ENCODE results near the gene DLG5.

DLG5 gene

DNA sequence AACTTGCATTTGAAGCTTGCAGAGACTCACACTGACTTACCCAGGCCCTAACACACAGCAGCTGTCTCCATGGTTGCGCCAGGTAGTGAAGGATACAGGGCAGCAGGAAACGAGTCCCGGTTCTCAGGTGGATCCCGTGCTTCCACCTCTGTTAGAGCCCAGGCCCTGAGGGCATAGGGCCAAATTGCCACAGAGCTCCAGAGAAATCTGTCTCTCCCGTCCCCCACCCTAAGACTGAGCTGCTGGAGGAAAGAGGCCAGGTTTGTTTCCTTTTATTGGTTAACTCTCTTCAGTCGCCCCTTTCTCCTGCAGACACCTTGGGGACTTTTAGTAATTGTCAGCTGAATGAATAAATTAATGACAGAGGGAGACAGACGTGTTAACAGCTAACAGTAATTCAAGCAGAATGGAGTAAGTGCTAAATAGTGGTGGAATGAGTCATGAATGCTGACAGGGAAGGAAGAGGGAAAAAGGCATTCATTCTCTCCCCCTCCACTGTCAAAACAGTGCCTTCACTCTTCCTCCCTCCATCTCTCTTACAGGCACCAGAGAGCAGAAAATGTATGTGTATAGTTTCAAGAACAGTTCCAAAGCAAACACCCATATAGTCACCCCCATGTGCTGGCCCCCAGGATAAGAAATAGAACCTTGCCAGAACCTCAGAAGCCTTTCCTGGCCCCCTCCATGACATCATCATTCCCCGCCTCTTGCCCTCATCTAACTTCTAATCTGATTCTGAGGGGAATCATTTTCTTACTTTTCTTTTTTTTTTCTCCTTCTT, 16.8 kb upstream of the DLG5 start:
- DNase-seq (ENCODE audit: low read depth in 2 of 2) = no peak

DNA sequence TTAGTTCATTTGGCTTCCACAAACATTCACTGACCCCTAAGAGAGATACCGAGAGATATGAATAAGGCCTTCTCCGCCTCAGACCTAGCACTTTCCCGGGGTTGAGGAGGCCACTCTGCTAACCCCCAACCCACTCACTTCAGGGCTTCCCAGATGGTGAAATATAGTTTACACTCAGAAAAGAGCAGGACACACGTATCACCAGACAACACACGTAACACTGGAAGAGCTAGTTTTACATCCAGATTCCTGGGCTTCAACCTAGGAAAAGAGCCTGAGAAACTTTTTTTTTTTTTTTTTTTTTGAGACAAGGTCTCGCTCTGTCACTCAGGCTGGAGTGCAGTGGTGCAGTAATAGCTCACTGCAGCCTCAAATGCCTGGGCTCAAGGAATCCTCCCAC, 15.2 kb upstream of the DLG5 start:
- DNase-seq (ENCODE audit: low read depth in 2 of 2) = no peak

DNA sequence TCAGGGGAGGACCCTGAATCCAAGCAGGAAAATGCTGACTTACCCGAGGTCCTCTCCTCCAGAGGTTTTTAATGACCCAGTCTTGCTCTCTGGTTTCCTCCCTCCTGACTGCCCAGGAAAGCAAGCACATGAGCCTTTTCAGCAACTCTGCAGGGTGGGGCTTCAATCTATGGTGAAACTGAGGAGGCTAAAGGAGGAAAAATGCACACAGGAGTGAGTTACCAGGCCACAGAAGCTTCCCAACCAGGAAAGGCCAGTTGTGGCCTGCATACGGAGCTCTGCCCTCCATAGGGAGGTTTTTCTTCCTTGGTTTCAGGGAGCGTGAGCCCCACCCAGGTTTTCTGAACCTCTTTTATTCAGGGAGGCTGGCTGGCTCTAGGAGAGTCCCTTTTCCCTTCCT, 14.1 kb upstream of the DLG5 start:
- no peak for DNase-seq (ENCODE audit: low read depth in 2 of 2)

DNA sequence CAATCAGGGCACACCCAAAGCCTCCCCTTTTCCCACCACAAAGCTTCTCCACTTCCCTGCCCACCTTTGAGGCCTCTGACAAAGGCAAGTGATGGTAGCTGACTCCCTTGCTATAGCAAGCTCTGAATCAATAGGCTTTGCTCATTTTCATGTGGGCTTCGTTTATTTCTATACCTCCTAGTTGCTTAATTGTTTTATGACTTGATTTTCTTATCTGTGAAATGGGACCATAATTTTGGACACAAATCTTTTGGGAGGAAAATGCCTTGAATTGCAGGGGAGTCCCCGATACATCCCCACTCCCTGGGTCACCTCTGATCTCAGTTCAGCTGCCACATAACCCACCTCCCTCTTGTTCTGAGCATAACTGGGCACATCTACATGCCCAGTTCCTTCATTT, 13.7 kb upstream of the DLG5 start:
- DNase-seq (ENCODE audit: low read depth in 2 of 2) = no peak

DNA sequence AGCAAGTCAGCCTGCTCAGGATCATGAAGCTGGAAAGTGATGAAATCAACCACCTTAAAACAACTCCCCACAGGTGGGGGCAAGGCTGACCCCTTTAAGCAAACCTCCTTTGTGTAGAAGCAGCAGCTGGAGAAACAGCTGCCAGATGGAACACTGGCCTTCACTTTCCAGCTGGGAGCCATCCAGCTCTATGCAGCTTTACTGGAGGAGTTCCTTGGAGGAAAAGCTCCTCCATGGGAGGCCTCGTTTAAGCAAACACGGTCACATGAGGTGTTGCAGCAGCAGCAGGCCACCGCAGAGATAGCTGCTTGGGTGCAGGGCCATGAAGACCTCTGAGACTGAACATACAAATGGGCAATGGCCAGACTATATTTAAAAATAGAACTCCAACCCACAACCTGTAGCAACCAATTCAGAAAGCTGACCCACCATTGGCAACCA, 13.0 kb upstream of the DLG5 start:
- no peak for DNase-seq (ENCODE audit: low read depth in 2 of 2)

DNA sequence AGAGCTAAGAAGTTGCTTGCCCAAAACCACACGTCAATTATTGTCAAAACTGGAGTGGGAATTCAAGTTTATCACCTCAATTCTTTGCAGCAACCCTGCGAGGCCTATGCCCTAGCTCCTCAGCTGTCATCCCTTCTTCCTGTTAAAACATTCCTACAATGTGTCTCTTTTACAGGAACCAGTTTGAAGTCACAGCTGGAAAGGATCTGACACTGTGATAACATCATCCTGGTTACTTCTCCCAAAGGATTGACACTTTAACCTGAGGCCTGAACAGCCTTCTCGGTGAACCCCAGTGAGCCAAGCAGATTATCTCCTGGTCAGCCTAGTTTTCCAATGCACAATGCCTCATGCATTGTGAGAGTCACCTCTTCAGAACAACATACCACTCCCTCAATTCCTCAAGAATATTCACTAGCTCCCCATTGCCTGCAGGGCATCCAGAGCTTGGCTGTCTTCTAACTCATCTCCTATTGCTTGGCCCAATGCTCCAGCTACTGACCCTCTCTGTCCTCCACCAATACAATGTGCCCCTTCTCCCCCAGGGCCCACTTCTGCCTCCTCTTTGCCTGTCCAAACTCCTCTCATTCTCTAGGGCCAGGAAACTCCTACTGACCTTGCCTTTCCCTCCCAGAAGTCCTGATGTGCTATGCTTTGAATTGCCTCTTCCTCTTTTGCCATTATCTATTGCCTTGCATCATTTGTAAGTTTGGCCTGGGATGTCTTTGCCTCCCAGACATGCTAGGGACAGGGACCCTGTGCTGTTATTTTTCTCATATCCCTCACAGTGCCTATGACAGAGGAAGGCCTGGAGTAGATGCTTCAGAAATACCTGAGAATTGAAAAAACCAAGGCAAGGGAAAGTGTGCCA, 10.4 kb upstream of the DLG5 start:
- no peak for DNase-seq (ENCODE audit: low read depth in 2 of 2)

- no peak for DNase-seq (ENCODE audit: low read depth in 2 of 2)
Observed at GRCh38 chr10:77932016-77932715, 5.6 kb upstream of the DLG5 start.

DNA sequence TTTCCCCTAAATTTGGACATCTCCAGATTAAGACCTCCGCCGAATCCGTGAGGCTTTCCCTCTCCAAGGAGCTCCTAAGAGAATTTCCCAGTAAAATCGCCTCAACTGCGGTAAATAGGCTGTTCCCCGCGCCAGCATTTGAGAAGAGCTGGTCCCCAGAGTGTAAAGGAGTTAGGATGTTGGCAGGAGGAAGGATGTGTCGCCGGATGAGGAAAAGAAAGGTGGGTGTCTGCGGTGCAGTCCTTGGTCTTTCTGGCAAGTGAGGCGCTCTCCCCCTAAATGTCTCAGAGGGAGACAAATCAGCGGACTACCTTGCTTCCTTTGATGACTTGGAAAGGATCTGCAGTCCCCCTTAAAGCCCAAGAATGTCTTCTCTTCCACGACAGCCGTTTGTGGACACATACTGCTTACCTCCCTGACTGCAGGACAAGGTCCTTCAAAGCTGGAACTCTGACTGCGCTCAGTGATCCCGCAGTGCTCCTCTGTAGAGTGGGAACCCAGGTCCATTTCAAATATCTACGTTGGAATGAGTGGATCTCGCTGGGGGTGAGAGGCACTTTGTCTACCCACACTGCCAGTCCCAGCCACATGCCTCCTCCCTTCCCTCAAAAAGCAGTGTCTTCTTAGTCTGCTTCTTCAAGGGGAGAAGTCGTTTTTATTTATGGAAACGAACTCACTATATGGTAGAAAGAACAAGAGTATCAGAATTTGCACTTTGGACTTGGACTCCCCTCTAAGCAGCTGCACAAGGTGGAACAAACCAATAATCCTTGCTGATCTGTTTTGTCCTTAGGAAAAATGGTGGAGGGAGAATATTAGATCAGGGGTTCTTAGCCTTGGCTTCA, 1.1 kb upstream of the DLG5 start:
- no peak for DNase-seq (ENCODE audit: low read depth in 2 of 2)

GRCh38 chr10:77925795-77926565, 575 bp downstream of the DLG5 start:
- no peak for DNase-seq (ENCODE audit: low read depth in 2 of 2)

DNA sequence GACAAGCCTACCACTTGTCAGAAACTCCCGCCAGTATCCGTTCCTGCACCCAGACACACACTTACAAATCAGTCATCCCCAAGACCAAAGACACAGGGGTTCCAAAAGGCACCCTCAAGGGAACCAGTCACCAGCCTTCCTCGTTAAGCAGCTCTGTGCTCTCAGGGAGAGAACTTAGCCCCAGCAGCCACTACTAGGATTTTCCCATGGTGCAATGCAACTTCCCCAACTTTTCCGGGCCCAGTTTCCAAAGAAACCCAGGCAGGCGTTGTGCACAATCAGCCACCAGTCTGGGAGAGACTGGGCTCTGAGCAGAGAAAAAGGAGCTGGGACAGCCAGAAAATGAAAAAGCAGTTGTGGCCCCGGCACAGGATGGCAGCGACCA, 1.2 kb downstream of the DLG5 start:
- DNase-seq (ENCODE audit: low read depth in 2 of 2) = no peak

DNA sequence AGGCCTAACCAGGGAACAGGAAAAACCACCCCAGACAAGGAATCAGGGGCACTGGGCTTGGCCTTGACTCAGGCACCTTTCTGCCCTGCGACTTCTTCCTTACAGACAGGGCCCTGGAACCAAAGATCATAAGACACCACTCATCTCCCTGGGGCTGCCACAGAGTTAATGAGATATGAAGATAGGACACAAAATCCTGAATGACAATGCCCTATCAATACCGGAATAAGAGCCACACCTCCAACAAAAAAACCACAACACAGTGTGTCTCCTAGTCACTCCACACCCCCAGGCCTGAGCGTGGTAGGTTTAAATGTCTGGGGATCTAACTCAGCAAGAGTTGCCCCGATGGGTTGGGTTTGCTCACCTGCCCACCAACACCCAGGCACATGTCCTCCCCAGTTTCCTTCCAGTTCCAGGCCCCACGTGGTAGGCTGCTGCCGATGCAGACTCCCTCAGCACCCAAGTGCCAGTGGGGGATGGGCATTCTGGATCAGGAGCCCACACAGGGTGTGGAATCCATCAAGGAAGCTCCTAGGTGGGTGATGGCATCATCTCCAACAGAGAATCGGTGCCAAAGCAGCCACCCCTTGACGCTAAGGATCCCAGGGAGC, 3.9 kb downstream of the DLG5 start:
- DNase-seq (ENCODE audit: low read depth in 2 of 2) = no peak

DNA sequence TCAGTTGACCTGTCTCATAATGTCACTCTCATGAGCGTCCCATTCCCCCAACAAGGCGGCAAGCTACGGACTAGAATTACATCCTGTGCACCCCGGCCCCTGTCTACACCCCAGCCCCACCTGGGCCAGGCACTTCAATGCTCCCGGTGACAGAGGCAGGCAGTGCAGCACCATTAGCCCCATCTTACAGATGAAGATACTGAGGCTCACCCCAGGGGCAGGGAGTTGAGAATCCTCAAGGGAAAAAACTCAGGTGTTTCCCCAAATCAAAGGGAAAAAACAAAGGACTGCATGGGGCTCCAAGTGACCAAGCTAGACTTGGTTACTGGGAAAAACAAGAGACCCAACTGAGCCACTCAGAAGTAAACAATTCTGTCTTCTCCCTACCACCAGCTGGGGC, 4.5 kb downstream of the DLG5 start:
- DNase-seq (ENCODE audit: low read depth in 2 of 2) = no peak

DNA sequence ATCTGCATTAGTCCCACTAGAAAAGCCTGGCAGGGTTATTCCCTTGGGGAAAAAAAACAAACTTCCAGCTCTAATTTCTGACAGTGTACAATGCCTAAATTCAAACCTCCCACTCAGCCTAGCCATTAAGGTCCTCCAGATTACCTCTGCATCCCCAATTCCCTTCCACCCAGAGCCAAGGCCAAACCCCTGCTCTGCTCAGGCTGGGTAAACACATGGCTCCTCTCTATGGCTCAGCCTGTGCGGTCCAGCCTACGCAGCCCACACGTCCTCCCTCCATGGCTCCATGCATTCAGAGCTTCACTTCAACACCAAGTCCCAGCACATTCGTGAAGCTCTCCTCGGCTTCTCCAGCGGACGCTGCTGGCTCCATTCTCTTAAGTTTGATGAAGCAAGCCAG, 5.2 kb downstream of the DLG5 start:
- DNase-seq (ENCODE audit: low read depth in 2 of 2) = no peak

GRCh38 chr10:77920495-77920894, 6.1 kb downstream of the DLG5 start:
- DNase-seq (ENCODE audit: low read depth in 2 of 2) = no peak

- DNase-seq (ENCODE audit: low read depth in 2 of 2) = no peak
Observed at GRCh38 chr10:77919713-77920108, 6.8 kb downstream of the DLG5 start.

- DNase-seq (ENCODE audit: low read depth in 2 of 2) = no peak
Observed at GRCh38 chr10:77915319-77916105, 11.0 kb downstream of the DLG5 start.

DNA sequence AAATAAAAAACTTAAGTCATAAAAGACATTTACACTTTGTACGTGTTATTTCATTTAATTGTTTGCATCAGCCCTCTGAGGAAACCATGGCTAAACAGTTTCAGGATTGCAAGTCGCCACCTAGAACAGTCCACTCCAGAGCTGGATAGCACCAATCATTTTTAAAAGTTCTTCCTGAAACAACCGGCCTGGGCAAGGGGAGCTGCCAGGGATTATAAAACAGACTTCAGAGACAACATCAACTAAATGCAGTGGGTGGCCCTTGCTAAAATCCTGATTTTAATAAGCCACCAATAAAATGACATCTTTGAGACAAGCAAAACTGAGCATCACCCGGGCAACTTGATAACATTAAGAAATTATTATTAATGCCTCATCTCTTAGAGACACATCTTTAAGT, 13.5 kb downstream of the DLG5 start:
- no peak for DNase-seq (ENCODE audit: low read depth in 2 of 2)

DNA sequence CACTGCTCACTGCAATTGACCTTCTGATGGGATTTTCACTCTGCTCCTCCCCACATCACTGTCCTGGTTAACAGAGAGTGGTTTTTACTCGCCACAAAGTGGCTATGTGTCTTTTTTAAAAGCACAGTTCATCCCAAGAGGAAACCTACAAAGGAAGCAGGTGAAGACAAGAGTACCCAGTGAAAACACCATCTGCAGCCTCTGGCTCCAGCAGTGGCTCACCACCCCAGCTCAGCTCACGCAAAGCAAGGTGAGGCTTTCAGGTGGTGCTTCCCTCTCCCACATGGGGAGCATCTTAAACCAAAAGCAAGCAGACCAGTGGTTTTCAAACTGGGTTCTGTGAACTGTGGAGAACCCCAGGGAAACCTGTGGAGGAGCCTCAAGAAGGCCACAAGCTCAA, 14.0 kb downstream of the DLG5 start:
- DNase-seq (ENCODE audit: low read depth in 2 of 2) = no peak

GRCh38 chr10:77911535-77912123, 14.9 kb downstream of the DLG5 start:
- no peak for DNase-seq (ENCODE audit: low read depth in 2 of 2)
